GM21367 (cell line): ENCODE measurements around the gene ALKBH5.

Experiments used
- ATAC-seq: cut with Tn5 transposase; IDR thresholded peaks from one replicate; pipeline ENCODE4 v1.9.1; 2021; ENCODE audit not compliant: unreplicated experiment

The ALKBH5 gene

GRCh38 chr17:18257268-18257981 lies 73.8 kb downstream of the ALKBH5 start:
- peak; percentile 9 for ATAC-seq

- peak; percentile 21 for ATAC-seq
These were observed 74.3 kb downstream of the ALKBH5 start for GRCh38 chr17:18257982-18258355.

- peak; percentile 20 for ATAC-seq
These were observed 74.9 kb downstream of the ALKBH5 start, which contains the start of gene FLII for GRCh38 chr17:18258356-18259038. Gene FLII, minus strand, starts transcription at chr17:18258738. Its CDS starts 48 bp downstream, at chr17:18258690.
